Measurements from ENCODE around the gene CFDP1.

CFDP1 gene

GRCh38 chr16:75317532-75317931 is 115.8 kb downstream of the CFDP1 start:
- DNase-seq, result no peak

DNA sequence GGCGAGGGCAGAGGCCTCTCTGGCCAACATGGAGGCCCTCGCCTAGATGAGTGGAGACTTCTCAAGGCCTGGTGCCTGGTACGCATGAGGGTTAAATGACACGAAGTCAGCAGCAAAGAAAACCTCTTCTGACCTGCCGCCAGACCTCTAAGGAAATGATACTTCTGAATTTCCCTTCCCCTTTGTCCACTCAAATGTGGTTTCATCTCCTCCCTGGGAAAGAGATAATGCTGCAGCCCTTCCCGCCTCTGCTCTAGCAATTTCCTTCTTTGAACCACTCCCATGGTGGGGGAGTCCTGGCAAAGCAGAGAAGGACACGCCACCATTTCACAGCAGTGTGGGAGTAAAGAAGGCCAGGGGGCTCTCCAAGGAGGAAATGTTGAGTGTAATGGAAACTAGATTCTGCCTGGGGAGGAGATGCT is 116.2 kb downstream of the CFDP1 start:
- no peak for DNase-seq

DNA sequence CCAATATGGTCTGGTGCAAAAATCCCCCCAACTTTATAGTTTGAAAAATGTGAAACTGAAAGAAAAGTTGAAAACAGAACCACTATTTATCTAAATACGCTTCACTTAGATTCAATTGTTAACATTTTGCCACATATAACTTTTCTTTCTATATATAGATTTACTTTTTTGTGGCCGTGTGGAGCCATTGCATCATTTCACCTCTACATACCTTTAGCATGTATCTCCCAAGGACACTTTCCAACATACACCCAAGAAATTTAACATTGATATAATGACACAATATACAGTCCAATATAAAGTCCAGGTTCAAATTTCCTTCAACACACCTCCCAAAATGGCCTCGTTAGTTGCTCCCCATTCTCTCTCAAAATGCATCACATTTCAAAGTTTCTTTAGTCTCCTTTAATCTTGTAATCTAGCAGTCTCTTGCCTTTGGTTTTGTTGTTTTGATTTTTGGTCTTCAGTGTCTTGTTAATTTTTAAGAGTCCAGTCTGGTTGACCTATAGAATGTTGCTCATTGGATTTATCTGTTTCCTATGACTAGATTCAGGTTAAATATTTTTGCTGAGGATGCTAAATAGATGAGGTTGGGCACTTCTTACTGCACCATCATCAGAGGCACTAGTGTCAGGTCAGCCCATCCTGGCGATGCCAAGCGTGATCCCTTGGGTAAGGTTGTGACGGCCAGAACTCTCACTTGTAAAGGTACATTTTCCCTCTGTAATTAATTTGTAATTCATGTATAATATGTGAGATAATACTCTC is 117.6 kb downstream of the CFDP1 start:
- no peak for DNase-seq

GRCh38 chr16:75312875-75313274 is 120.4 kb downstream of the CFDP1 start:
- no peak for DNase-seq

DNA sequence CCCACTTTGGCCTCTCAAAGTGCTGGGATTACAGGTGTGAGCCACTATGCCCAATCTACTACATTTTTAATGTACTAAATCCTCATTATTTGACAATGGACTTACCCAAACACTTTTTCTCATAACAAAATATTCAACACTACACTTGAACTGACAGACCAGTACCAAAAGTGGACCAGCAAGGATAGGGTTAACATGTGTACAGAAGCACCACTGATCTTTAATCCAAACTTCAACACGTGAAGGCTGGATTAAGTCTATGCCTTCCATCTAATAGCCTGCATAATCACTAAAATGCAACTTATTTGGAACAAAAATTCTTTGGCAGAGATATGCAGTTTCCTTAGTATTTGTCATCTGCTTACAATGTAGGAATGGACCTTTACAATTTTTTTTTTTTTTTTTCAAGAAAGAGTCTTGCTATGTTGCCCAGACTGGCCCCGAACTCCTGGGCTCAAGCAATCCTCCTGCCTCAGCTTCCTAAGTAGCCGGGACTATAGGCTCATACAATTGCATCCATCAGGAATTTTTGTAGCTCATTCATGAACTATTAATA is 121.8 kb downstream of the CFDP1 start:
- DNase-seq, result no peak

DNA sequence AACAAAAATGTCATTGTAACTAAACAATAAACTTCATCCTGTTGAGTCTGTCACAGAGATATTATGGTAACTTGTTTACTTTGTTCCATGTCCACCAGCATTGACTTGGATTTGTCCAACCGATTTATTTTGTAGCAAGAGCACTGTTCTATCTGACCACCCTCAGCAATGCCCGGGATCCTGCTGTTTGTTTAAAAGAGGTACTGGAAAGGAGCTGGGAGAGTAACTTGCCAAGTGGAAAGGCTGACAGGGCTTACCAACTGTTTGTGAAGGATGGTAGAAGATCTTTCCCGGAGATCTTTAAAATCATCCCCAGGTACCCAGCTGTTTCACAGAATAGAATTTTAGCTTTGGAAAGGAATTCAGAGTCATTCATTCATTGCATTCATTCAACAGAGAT is 122.8 kb downstream of the CFDP1 start:
- no peak for DNase-seq

GRCh38 chr16:75309899-75310430 is 123.3 kb downstream of the CFDP1 start:
- no peak for DNase-seq

DNA sequence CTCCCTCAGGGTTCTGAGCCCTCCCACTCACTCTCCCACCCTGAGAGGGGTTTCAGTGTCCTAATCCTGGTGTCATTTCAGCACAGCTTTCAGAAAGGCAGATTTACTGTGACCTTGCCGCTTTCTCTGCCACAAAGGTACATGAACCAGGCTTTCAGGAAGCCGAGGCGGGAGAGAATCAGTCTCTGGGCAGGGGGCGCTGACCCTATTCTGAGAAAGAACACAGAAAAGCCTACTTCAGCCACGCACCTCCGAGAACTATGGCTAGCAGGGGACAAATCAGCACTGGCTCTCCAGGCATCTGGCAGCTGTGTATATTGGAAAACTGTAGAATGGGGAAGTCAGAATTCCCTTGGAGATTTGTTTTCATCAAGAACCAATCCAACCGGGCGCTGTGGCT is 124.1 kb downstream of the CFDP1 start:
- no peak for DNase-seq

- DNase-seq, result no peak
Measured at GRCh38 chr16:75308011-75308410, 125.3 kb downstream of the CFDP1 start.

- DNase-seq, result no peak
Measured at GRCh38 chr16:75307506-75307905, 125.8 kb downstream of the CFDP1 start.

DNA sequence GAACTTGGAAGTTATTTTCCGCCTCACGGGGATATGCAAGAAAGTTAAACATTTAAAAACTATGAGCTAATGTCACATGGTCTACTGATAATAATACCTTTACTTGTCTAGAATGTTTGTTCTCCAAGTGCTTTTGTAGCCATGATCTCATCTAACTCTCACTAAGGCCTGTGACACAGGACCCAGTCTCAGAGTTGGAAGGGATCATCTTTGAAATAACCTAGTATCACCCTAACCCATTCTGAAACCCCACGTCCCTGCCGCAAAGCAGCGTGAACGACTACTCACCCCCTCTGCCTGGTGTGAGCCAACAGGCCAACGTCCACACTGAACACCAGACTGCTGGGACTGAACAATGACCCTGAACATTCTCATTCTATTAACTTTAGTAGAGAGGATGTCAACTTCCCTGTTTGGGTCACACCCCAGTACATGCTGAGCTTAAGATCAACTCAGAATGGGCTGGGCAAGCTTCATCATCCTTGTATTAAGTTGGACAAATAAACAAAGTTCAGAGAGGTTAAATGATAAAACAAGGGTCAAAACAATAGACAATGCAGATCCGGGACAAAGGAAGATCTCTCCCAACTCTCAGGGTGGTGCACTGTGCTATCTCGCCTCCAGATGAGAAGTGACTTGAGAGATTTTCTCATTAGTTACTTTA is 127.1 kb downstream of the CFDP1 start:
- DNase-seq, result no peak

DNA sequence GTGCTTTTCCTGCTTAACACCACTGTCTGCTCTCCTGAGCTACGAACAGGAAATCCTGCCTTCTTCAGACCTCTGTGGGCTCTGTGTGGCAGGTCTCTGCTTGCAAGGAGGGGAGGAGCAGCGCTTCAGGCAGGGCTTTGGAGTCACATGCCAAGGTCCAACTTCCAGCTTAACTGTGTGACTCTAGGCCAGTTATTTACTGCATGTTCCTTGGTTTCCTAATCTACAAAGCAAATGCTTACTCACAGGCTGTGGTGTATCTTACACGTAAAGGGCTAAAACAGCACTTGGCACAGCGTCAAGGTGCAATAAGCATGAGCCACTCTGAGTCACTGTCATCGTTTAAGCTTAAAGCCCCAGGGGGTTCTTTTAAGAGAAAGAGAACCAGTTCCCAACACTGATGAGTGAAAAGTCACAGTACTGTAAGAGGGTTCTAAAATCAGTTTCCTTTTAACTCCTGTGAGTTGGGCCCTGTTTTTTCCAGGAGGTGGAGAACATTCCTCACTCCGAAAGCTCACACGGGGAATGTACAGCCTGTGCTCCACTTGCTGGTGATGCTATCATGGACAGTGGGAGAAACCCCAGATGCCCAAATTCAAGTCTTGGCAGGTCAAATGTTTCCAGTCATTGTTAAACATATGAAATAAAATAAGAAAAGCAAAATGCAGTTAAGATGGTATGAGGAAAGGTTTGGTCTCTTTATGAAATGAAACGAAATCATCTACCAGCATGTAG is 127.8 kb downstream of the CFDP1 start:
- DNase-seq, result peak; percentile 5

GRCh38 chr16:75304521-75305363 is 128.6 kb downstream of the CFDP1 start:
- no peak for DNase-seq

GRCh38 chr16:75301804-75302203 is 131.5 kb downstream of the CFDP1 start:
- no peak for DNase-seq

GRCh38 chr16:75298267-75298666 is 135.0 kb downstream of the CFDP1 start:
- no peak for DNase-seq

GRCh38 chr16:75296606-75297005 is 136.7 kb downstream of the CFDP1 start:
- DNase-seq, result no peak

GRCh38 chr16:75294773-75295459 is 138.4 kb downstream of the CFDP1 start:
- DNase-seq, result no peak

GRCh38 chr16:75293772-75294171 is 139.5 kb downstream of the CFDP1 start:
- no peak for DNase-seq

DNA sequence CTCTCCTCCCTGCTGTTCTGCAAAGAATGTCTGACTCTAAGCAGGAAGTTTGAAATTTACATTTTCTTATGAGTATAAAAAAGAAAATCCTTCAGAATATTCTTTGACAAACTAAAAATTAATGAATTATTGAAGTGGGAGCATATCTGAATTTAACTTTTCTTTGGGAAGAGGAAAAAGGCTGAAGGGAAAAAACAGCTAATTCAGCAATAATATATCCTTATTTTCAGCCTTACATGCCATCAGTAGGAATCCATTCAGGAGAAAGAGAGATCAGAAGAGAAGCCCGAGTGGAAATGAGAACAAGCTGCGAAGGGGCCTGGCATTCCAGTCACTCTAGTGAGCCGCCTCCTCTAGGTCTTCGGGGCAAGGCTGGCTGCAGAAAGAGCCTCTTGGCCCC is 140.1 kb downstream of the CFDP1 start:
- DNase-seq, result no peak

DNA sequence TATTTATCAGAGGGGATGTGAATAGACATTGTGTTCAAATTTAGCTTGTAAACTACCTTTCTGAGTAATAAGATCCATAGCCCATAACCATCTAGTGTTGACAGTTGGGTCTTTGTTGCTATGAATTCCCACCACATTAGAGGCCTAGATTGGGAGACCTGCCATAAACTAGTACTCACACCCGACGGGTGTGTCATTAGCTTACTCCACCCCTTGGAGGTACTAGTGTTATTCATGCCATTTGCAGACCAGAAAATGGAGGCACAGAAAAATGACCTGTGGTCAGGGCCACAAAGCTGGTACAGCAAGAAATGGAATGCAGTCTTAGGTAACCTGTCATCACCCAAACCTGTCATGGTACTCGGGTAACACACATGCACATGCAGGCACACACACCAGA is 140.6 kb downstream of the CFDP1 start:
- DNase-seq, result no peak

DNA sequence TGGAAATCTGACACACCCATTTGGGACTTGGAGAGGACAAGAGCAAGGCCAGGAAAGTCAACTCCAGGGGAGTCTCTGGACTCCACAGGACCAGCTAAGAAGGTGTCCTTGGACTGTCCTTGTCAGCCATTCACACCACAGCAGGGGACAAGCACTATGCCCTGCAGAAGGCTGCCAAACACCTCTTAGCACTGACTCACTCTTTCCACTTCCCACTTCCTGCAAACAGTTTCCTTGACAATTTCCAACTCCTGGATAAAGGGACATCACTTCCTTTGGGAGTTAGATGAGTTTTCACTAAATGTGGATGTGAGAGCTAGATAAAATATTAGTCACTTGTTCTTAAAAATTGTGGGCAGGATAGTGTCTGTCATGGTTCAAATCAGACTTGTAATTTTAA is 144.1 kb downstream of the CFDP1 start:
- DNase-seq, result no peak

Data from central memory CD4-positive, alpha-beta T cell (primary cell).